Measurements from ENCODE around the gene MYH9. TPM values are rescaled to one million over a fixed set of nuclear protein-coding genes. Genes with fewer than 3 reads are reported as not detected.

The MYH9 gene
- total RNA-seq, 2 experiments from 2014 or later: 624 to 679 TPM

GRCh38 chr22:36304429-36304828 is 83.3 kb downstream of the MYH9 start:
- Mint-ChIP-seq H3K27me3 (no peaks in the 10 kb centered on the region), H3K4me1 (ENCODE audit: low read depth) (peaks cover 8% of the 10 kb centered on the region), H3K9me3 (no peaks in the 10 kb centered on the region), H3K36me3 (ENCODE audit: low read depth) (peaks cover 77% of the 10 kb centered on the region), H3K27ac (no peak overlapping the region), H3K4me3 (no peak overlapping the region)
- TF ChIP-seq, protein P1, sequence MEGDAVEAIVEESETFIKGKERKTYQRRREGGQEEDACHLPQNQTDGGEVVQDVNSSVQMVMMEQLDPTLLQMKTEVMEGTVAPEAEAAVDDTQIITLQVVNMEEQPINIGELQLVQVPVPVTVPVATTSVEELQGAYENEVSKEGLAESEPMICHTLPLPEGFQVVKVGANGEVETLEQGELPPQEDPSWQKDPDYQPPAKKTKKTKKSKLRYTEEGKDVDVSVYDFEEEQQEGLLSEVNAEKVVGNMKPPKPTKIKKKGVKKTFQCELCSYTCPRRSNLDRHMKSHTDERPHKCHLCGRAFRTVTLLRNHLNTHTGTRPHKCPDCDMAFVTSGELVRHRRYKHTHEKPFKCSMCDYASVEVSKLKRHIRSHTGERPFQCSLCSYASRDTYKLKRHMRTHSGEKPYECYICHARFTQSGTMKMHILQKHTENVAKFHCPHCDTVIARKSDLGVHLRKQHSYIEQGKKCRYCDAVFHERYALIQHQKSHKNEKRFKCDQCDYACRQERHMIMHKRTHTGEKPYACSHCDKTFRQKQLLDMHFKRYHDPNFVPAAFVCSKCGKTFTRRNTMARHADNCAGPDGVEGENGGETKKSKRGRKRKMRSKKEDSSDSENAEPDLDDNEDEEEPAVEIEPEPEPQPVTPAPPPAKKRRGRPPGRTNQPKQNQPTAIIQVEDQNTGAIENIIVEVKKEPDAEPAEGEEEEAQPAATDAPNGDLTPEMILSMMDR (IDR thresholded peaks at IDR 0.05): no peak
- POLR2A ChIA-PET: interaction anchor here (1.2 kb wide), 1 partner anchor 18 kb away, joined by 4 read pairs; no protein-coding TSS in a partner anchor
- ATAC-seq: no peak
- CTCF ChIA-PET: interaction anchor here (1.0 to 10.8 kb wide), 2 partner anchors 165 to 182 kb away, joined by 3 to 152 read pairs; no protein-coding TSS in a partner anchor
- DNase-seq: no peak
- intact Hi-C loops (cut with micrococcal nuclease): no loop called here

DNA sequence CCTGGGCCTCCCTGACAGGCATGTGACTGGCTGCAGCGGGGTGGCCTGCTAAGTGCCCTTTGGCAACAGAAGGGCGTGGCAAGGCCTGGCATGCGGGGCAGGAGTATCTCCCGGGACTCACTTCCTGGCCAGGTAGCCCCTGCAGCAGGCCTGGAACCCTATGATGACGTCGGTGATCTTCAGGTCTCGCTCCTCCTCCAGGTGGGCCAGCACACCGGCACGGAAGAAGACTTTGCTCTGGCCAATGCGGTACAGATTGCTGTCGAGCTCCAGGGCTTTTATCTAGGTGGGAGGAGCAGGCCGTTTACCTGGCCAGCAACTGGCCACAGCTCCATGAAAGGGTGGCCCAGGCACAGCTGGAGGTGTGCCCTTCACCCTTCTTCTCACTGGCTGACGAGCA is 83.9 kb downstream of the MYH9 start:
- TF ChIP-seq, protein P1 (IDR thresholded peaks at IDR 0.05): no peak
- POLR2A ChIA-PET: interaction anchor here (1.0 to 1.6 kb wide), 2 partner anchors 13 to 19 kb away, joined by 3 to 4 read pairs; no protein-coding TSS in a partner anchor
- ATAC-seq (no peak), DNase-seq (no peak)
- Mint-ChIP-seq H3K4me3 (no peak overlapping the region), H3K36me3 (ENCODE audit: low read depth) (peaks cover 76% of the 10 kb centered on the region), H3K4me1 (ENCODE audit: low read depth) (peaks cover 8% of the 10 kb centered on the region), H3K27me3 (no peaks in the 10 kb centered on the region), H3K9me3 (no peaks in the 10 kb centered on the region), H3K27ac (no peak overlapping the region)
- CTCF ChIA-PET: interaction anchor here (1.0 to 10.8 kb wide), 3 partner anchors 23 to 183 kb away, joined by 3 to 152 read pairs (median 55); no protein-coding TSS in a partner anchor
- intact Hi-C loops (cut with micrococcal nuclease): no loop called here

DNA sequence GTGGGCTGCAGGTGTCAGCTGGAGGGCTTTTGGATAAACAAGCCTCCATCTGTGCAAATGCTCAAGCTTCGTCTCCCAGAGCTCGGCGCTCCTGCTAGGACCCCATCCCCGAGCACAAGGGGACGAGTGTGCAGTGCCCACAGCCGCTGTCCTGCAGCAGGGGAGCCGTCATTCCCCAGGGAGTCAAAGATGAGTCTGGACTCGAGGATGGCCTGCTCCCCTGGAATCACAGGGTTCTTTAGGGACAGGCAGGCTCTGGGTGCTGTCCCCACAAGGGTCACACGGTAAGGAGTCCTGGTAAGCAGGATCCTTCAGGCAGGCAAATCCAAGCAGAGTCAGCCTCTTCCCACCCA is 84.7 kb downstream of the MYH9 start:
- peak overlapping the region; percentile 46 for H3K27ac Mint-ChIP-seq
- no peaks in the 10 kb centered on the region for H3K9me3 Mint-ChIP-seq
- H3K4me1 Mint-ChIP-seq (ENCODE audit: low read depth): peaks cover 6% of the 10 kb centered on the region
- H3K4me3 Mint-ChIP-seq: no peak overlapping the region
- POLR2A ChIA-PET: interaction anchor here (0.7 to 2.8 kb wide), 6 partner anchors 9 to 164 kb away, joined by 3 to 12 read pairs (median 4); no protein-coding TSS in a partner anchor
- no peaks in the 10 kb centered on the region for H3K27me3 Mint-ChIP-seq
- CTCF ChIA-PET: interaction anchor here (2.8 to 10.8 kb wide), 6 partner anchors 10 to 183 kb away, joined by 12 to 152 read pairs (median 50); no protein-coding TSS in a partner anchor
- DNase-seq (no peak), ATAC-seq (no peak)
- H3K36me3 Mint-ChIP-seq (ENCODE audit: low read depth): peaks cover 76% of the 10 kb centered on the region
- intact Hi-C loops (cut with micrococcal nuclease): no loop called here
- TF ChIP-seq, protein P1 (IDR thresholded peaks at IDR 0.05): no peak

- peaks cover 77% of the 10 kb centered on the region for H3K36me3 Mint-ChIP-seq (ENCODE audit: low read depth)
- CTCF ChIA-PET: interaction anchor here (0.6 to 10.8 kb wide), 26 partner anchors 10 to 220 kb away, joined by 3 to 152 read pairs (median 8); no protein-coding TSS in a partner anchor
- no peak for ATAC-seq
Observed at GRCh38 chr22:36302439-36303114, 85.2 kb downstream of the MYH9 start.

More at GRCh38 chr22:36302439-36303114, 85.2 kb downstream of the MYH9 start:
- TF ChIP-seq, protein P1 (IDR thresholded peaks at IDR 0.05): no peak
- POLR2A ChIA-PET: interaction anchor here (0.7 to 2.8 kb wide), 7 partner anchors 9 to 226 kb away, joined by 3 to 12 read pairs (median 4); no protein-coding TSS in a partner anchor
- no peaks in the 10 kb centered on the region for H3K27me3 Mint-ChIP-seq
- intact Hi-C loops (cut with micrococcal nuclease): no loop called here
- DNase-seq: no peak
- peaks cover 6% of the 10 kb centered on the region for H3K4me1 Mint-ChIP-seq (ENCODE audit: low read depth)
- H3K27ac Mint-ChIP-seq: peak overlapping the region; percentile 46
- no peaks in the 10 kb centered on the region for H3K9me3 Mint-ChIP-seq
- H3K4me3 Mint-ChIP-seq: no peak overlapping the region
